H9 (cell line): ENCODE measurements around the gene AKAP9. TPM values are rescaled to one million over a fixed set of nuclear protein-coding genes. Genes with fewer than 3 reads are reported as not detected.

Experiments
- DNase-seq: peaks from one replicate; pipeline ENCODE4 v3.0.0-alpha.2; 2017
- H2AFZ ChIP-seq: one replicate; pipeline ENCODE4 v1.6.1; 2013; ENCODE audit warnings: mild to moderate bottlenecking, low read length, control low read depth, moderate library complexity
- H2AK5ac ChIP-seq: 2 replicates; pipeline ENCODE4 v1.6.1; 2013; ENCODE audit warnings: low read length, control low read depth, mixed read lengths; ENCODE audit not compliant: insufficient read length
- H2BK120ac ChIP-seq: one replicate; pipeline ENCODE4 v1.6.1; 2013; ENCODE audit warnings: low read depth, mild to moderate bottlenecking, low read length, control low read depth, inconsistent platforms; ENCODE audit not compliant: poor library complexity, severe bottlenecking
- H2BK12ac ChIP-seq: 2 replicates; pipeline ENCODE4 v1.6.1; 2013; ENCODE audit warnings: low read length, control low read depth, mixed read lengths, low read depth; ENCODE audit not compliant: insufficient read length
- H2BK15ac ChIP-seq: 2 replicates; pipeline ENCODE4 v1.6.1; 2013; ENCODE audit warnings: low read depth, low read length, control low read depth
- H2BK20ac ChIP-seq: one replicate; pipeline ENCODE4 v1.6.1; 2013; ENCODE audit warnings: low read depth, mild to moderate bottlenecking, low read length, control low read depth, inconsistent platforms; ENCODE audit not compliant: poor library complexity, severe bottlenecking
- H2BK5ac ChIP-seq: 2 replicates; pipeline ENCODE4 v1.6.1; 2013; ENCODE audit warnings: low read length, control low read depth, mixed read lengths; ENCODE audit not compliant: insufficient read length
- H3K14ac ChIP-seq: 2 replicates; pipeline ENCODE4 v1.6.1; 2013; ENCODE audit warnings: low read length, control low read depth; ENCODE audit not compliant: insufficient read depth
- H3K18ac ChIP-seq: 2 replicates; pipeline ENCODE4 v1.6.1; 2013; ENCODE audit warnings: low read depth, mild to moderate bottlenecking, mixed read lengths, low read length, control low read depth; ENCODE audit not compliant: insufficient read length
- H3K23ac ChIP-seq: 2 replicates; pipeline ENCODE4 v1.6.1; 2013; ENCODE audit warnings: low read length, control low read depth, mixed read lengths, low read depth; ENCODE audit not compliant: insufficient read length
- H3K23me2 ChIP-seq: 2 replicates; pipeline ENCODE4 v1.6.1; 2013; ENCODE audit warnings: low read depth, mild to moderate bottlenecking, mixed read lengths, low read length, control low read depth; ENCODE audit not compliant: insufficient read length, poor library complexity, severe bottlenecking
- H3K27ac ChIP-seq: 2 replicates; pipeline ENCODE4 v1.5.1; 2013; ENCODE audit warnings: low read length, control low read depth, mixed read lengths, low read depth; ENCODE audit not compliant: insufficient read length
- H3K27me3 ChIP-seq: 2 replicates; pipeline ENCODE4 v1.6.1; 2013; ENCODE audit warnings: low read length, control low read depth, inconsistent platforms; ENCODE audit not compliant: insufficient read depth
- H3K4ac ChIP-seq: 2 replicates; pipeline ENCODE4 v1.6.1; 2013; ENCODE audit warnings: low read depth, mild to moderate bottlenecking, control low read depth, inconsistent platforms, low read length, moderate library complexity
- H3K4me1 ChIP-seq: 2 replicates; pipeline ENCODE4 v1.6.1; 2013; ENCODE audit warnings: low read length, control low read depth, inconsistent platforms; ENCODE audit not compliant: insufficient read depth
- H3K4me2 ChIP-seq: 2 replicates; pipeline ENCODE4 v1.6.1; 2013; ENCODE audit warnings: low read length, control low read depth, mixed read lengths; ENCODE audit not compliant: insufficient read length, insufficient read depth
- H3K56ac ChIP-seq: 2 replicates; pipeline ENCODE4 v1.6.1; 2013; ENCODE audit warnings: low read depth, mild to moderate bottlenecking, mixed read lengths, low read length, control low read depth; ENCODE audit not compliant: insufficient read length
- H3K79me1 ChIP-seq: 2 replicates; pipeline ENCODE4 v1.6.1; 2013; ENCODE audit warnings: low read depth, mild to moderate bottlenecking, moderate library complexity, low read length, control low read depth, inconsistent platforms; ENCODE audit not compliant: insufficient read depth, poor library complexity, severe bottlenecking
- H3K79me2 ChIP-seq: 2 replicates; pipeline ENCODE4 v1.6.1; 2013; ENCODE audit warnings: low read length, control low read depth, inconsistent platforms; ENCODE audit not compliant: insufficient read depth
- H3K9ac ChIP-seq: 2 replicates; pipeline ENCODE4 v1.6.1; 2013; ENCODE audit warnings: low read length, control low read depth, mixed read lengths; ENCODE audit not compliant: insufficient read length; ENCODE audit errors: extremely low read depth
- H3K9me3 ChIP-seq: one replicate; pipeline ENCODE4 v1.6.1; 2013; ENCODE audit warnings: low read depth, low read length, inconsistent platforms; ENCODE audit not compliant: control insufficient read depth
- H3T11ph ChIP-seq: one replicate; pipeline ENCODE4 v1.6.1; 2013; ENCODE audit warnings: mild to moderate bottlenecking, low read length, control low read depth, inconsistent platforms
- H4K20me1 ChIP-seq: one replicate; pipeline ENCODE4 v1.6.1; 2013; ENCODE audit not compliant: control insufficient read depth, insufficient read length, insufficient read depth
- H4K5ac ChIP-seq: 2 replicates; pipeline ENCODE4 v1.6.1; 2013; ENCODE audit warnings: low read depth, mild to moderate bottlenecking, mixed read lengths, low read length, control low read depth; ENCODE audit not compliant: insufficient read length
- H4K8ac ChIP-seq: replicated peaks from 2 replicates; pipeline ENCODE4 v1.6.1; 2013; ENCODE audit warnings: low read length, control low read depth, mixed read lengths, low read depth; ENCODE audit not compliant: insufficient read length
- H4K91ac ChIP-seq: 2 replicates; pipeline ENCODE4 v1.6.1; 2013; ENCODE audit warnings: low read depth, mild to moderate bottlenecking, moderate library complexity, mixed read lengths, low read length, control low read depth; ENCODE audit not compliant: insufficient read length
- H3K27ac Mint-ChIP-seq, 3 experiments: 2 replicates in 2 of 3; 3 replicates in 1 of 3; pipeline ENCODE4 v1.8.0; 2020 to 2021; ENCODE audit warnings: mixed read lengths in 3 of 3, mild to moderate bottlenecking in 1 of 3, moderate library complexity in 1 of 3
- H3K27me3 Mint-ChIP-seq: 2 replicates; pipeline ENCODE4 v1.8.0; 2021; ENCODE audit warnings: low read depth, mild to moderate bottlenecking, moderate library complexity, mixed read lengths
- H3K36me3 Mint-ChIP-seq, 3 experiments: 2 replicates in 2 of 3; 3 replicates in 1 of 3; pipeline ENCODE4 v1.8.0; 2020 to 2021; ENCODE audit warnings: low read depth in 3 of 3, mixed read lengths in 3 of 3; ENCODE audit not compliant: insufficient read depth in 1 of 3
- H3K4me1 Mint-ChIP-seq, 2 experiments: 2 replicates each; pipeline ENCODE4 v1.8.0; 2020; ENCODE audit warnings: mixed read lengths in 2 of 2
- H3K4me3 Mint-ChIP-seq, 2 experiments: 2 replicates in 1 of 2; 3 replicates in 1 of 2; pipeline ENCODE4 v1.8.0; 2020 to 2021; ENCODE audit warnings: mild to moderate bottlenecking in 2 of 2, mixed read lengths in 2 of 2, moderate library complexity in 1 of 2
- H3K9me3 Mint-ChIP-seq, 2 experiments: 2 replicates in 1 of 2; 3 replicates in 1 of 2; pipeline ENCODE4 v1.8.0; 2020; ENCODE audit warnings: mild to moderate bottlenecking in 2 of 2, mixed read lengths in 2 of 2, moderate library complexity in 1 of 2
- WGBS: extraction: QIAGEN DNeasy Blood & Tissue Kit; methylation state at CpG from one replicate; pipeline ENCODE4 v1.1.7; 2013; ENCODE audit warnings: missing lambda C conversion rate, low lambda C conversion rate, mixed read lengths; ENCODE audit not compliant: insufficient read length; ENCODE audit errors: extremely low coverage; 5-methylcytosine and 5-hydroxymethylcytosine counted together
- total RNA-seq: library from RNA; stranded (reverse); gene quantifications from 2 replicates; pipeline ENCODE4 v1.2.1, GENCODE V29; 2021
- TF ChIP-seq, protein P1 (sequence below): fragments of 200-600 bp; sonication (generic); conservative IDR thresholded peaks from 3 replicates; pipeline ENCODE4 v1.8.0; 2021; ENCODE audit warnings: antibody characterized with exemption, mild to moderate bottlenecking

Gene AKAP9
- total RNA-seq, 1 experiment from 2014 or later, result 22.4 TPM

DNA sequence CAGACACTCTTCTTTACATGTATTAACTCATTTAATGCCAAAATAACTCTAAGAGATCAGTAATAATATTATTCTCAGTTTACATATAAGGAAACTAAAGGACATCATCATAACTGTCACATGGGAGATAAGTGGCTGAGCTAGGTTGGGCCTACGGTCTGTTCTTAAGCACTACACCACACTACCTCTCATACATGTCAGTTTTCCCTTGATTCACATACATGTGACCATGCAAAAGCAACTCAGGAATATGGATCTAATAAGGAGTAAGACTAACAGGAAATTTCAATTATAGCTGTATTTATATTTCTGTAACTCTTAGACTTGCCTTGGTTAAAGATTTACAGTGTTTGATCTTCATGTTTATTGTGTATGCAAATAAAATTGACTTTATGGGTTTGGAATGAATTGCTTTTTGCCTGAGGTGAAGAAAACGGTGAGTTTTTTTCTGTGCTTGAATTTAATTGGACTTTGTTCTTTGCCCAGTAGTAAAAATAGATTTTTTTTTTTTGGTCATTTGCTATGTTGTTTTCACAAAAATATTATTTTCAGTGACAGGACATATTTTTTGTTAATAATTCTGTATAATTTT is 123.9 kb downstream of the AKAP9 start:
- Histone ChIP-seq H4K20me1 (no peaks in the 10 kb centered on the region), H2BK15ac (no peak overlapping the region), H3K4me1 (no peaks in the 10 kb centered on the region), H3T11ph (no peak overlapping the region), H4K5ac (no peak overlapping the region), H2AFZ (no peak overlapping the region), H3K23me2 (no peaks in the 10 kb centered on the region), H3K4me2 (no peak overlapping the region), H3K79me2 (no peaks in the 10 kb centered on the region), H3K27me3 (no peaks in the 10 kb centered on the region), H3K4ac (no peak overlapping the region), H3K56ac (no peak overlapping the region), H3K27ac (no peak overlapping the region), H3K9me3 (no peaks in the 10 kb centered on the region), H2BK12ac (no peak overlapping the region), H3K18ac (no peak overlapping the region), H2BK20ac (no peak overlapping the region), H4K91ac (no peak overlapping the region), H3K79me1 (no peaks in the 10 kb centered on the region), H3K9ac (no peak overlapping the region), H3K23ac (no peak overlapping the region), H3K14ac (no peak overlapping the region), H2BK120ac (no peak overlapping the region), H2AK5ac (no peak overlapping the region), H4K8ac (no peak overlapping the region), H2BK5ac (no peak overlapping the region)
- H3K4me1 Mint-ChIP-seq, result no peaks in the 10 kb centered on the region
- H3K9me3 Mint-ChIP-seq, result no peaks in the 10 kb centered on the region
- TF ChIP-seq, protein P1, sequence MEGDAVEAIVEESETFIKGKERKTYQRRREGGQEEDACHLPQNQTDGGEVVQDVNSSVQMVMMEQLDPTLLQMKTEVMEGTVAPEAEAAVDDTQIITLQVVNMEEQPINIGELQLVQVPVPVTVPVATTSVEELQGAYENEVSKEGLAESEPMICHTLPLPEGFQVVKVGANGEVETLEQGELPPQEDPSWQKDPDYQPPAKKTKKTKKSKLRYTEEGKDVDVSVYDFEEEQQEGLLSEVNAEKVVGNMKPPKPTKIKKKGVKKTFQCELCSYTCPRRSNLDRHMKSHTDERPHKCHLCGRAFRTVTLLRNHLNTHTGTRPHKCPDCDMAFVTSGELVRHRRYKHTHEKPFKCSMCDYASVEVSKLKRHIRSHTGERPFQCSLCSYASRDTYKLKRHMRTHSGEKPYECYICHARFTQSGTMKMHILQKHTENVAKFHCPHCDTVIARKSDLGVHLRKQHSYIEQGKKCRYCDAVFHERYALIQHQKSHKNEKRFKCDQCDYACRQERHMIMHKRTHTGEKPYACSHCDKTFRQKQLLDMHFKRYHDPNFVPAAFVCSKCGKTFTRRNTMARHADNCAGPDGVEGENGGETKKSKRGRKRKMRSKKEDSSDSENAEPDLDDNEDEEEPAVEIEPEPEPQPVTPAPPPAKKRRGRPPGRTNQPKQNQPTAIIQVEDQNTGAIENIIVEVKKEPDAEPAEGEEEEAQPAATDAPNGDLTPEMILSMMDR, result no peak
- H3K36me3 Mint-ChIP-seq, result peaks cover 0 to 9% (median 4%) of the 10 kb centered on the region in 3 experiments; a peak in 4 of 7 replicates
- no peak overlapping the region for H3K27ac Mint-ChIP-seq
- no peaks in the 10 kb centered on the region for H3K27me3 Mint-ChIP-seq
- DNase-seq, result no peak
- no CpG with 5 or more reads among the region's 2 CpGs for WGBS
- H3K4me3 Mint-ChIP-seq, result no peak overlapping the region
